Muscle of leg (tissue), 11 donors: Measurements from ENCODE around the gene UBALD1. TPM values are rescaled to one million over a fixed set of nuclear protein-coding genes. Genes with fewer than 3 reads are reported as not detected.

ENCODE experiments used
- DNase-seq: peaks from one replicate; pipeline ENCODE4 v3.0.0; 2013
- H3K27ac ChIP-seq: one replicate; pipeline ENCODE4 v1.5.1; 2013; ENCODE audit warnings: mild to moderate bottlenecking, low read length, control low read depth
- H3K27me3 ChIP-seq: one replicate; pipeline ENCODE4 v1.6.1; 2013; ENCODE audit warnings: low read length; ENCODE audit not compliant: control insufficient read depth, insufficient read depth
- H3K36me3 ChIP-seq: one replicate; pipeline ENCODE4 v1.6.1; 2013; ENCODE audit warnings: low read length; ENCODE audit not compliant: control insufficient read depth, insufficient read depth
- H3K4me1 ChIP-seq: one replicate; pipeline ENCODE4 v1.6.1; 2013; ENCODE audit warnings: low read length; ENCODE audit not compliant: control insufficient read depth, insufficient read depth
- H3K4me3 ChIP-seq: one replicate; pipeline ENCODE4 v1.5.1; 2013; ENCODE audit warnings: low read length, control low read depth
- H3K9me3 ChIP-seq: replicated peaks from 2 replicates; pipeline ENCODE4 v1.6.1; 2013; ENCODE audit warnings: low read depth, low read length; ENCODE audit not compliant: control insufficient read depth
- WGBS: methylation state at CpG from one replicate; pipeline ENCODE4 v1.1.5; 2013; ENCODE audit warnings: missing lambda C conversion rate; ENCODE audit not compliant: insufficient coverage; 5-methylcytosine and 5-hydroxymethylcytosine counted together
- polyA plus RNA-seq, 8 donors: library from polyadenylated mRNA; unstranded; fragments of 120-200 nt; gene quantifications; one replicate each; pipeline versions ENCODE4 v1.2.1 to v1.2.3, GENCODE V29; 2013; ENCODE audit warnings: inconsistent platforms in 1 of 8, low replicate concordance in 1 of 8; ENCODE audit not compliant: insufficient read length in 8 of 8, insufficient read depth in 1 of 8
- total RNA-seq: library from RNA; stranded (reverse); fragments of 120-200 nt; gene quantifications from one replicate; pipeline ENCODE4 v1.2.4, GENCODE V29; 2013

UBALD1 gene
- total and polyA plus RNA-seq, 9 donors: 7.4 to 24.5 (median 23.1) TPM

- H3K4me1 ChIP-seq: peaks cover 20% of the 10 kb centered on the region
These were observed 4.4 kb downstream of the UBALD1 start for GRCh38 chr16:4610011-4611005.

GRCh38 chr16:4609200-4610010 lies 5.3 kb downstream of the UBALD1 start:
- Histone ChIP-seq H3K9me3 (no peaks in the 10 kb centered on the region), H3K36me3 (peaks cover 26% of the 10 kb centered on the region), H3K4me3 (no peak overlapping the region), H3K27ac (no peak overlapping the region), H3K4me1 (peaks cover 16% of the 10 kb centered on the region), H3K27me3 (no peaks in the 10 kb centered on the region)
- peak; percentile 6 for DNase-seq
- WGBS: 87% methylated on average over 39 of the region's 45 CpGs

More at GRCh38 chr16:4610011-4611005, 4.4 kb downstream of the UBALD1 start:
- Histone ChIP-seq H3K27me3 (no peaks in the 10 kb centered on the region), H3K4me3 (no peak overlapping the region), H3K27ac (no peak overlapping the region), H3K9me3 (no peaks in the 10 kb centered on the region), H3K36me3 (peaks cover 26% of the 10 kb centered on the region)
- WGBS: 78% methylated on average over 11 of the region's 32 CpGs
- no peak for DNase-seq

- Histone ChIP-seq H3K4me1 (peaks cover 14% of the 10 kb centered on the region), H3K27me3 (no peaks in the 10 kb centered on the region), H3K9me3 (no peaks in the 10 kb centered on the region), H3K36me3 (peaks cover 26% of the 10 kb centered on the region), H3K27ac (no peak overlapping the region), H3K4me3 (no peak overlapping the region)
- 84% methylated on average over 8 of the region's 8 CpGs for WGBS
- DNase-seq: no peak
These were observed 6.0 kb downstream of the UBALD1 start for GRCh38 chr16:4608704-4608980.

- H3K4me3 ChIP-seq: no peak overlapping the region
- H3K36me3 ChIP-seq: peaks cover 26% of the 10 kb centered on the region
- H3K4me1 ChIP-seq: peaks cover 8% of the 10 kb centered on the region
- H3K27me3 ChIP-seq: no peaks in the 10 kb centered on the region
- H3K27ac ChIP-seq: no peak overlapping the region
- WGBS: 86% methylated on average over 21 of the region's 22 CpGs
- no peak for DNase-seq
- no peaks in the 10 kb centered on the region for H3K9me3 ChIP-seq
These were observed 6.6 kb downstream of the UBALD1 start for GRCh38 chr16:4607841-4608703.

GRCh38 chr16:4606354-4606753 lies 8.3 kb downstream of the UBALD1 start:
- H3K9me3 ChIP-seq: no peaks in the 10 kb centered on the region
- no peaks in the 10 kb centered on the region for H3K27me3 ChIP-seq
- H3K36me3 ChIP-seq: peaks cover 26% of the 10 kb centered on the region
- no peak overlapping the region for H3K27ac ChIP-seq
- WGBS: 76% methylated on average over 8 of the region's 9 CpGs
- peaks cover 16% of the 10 kb centered on the region for H3K4me1 ChIP-seq
- no peak for DNase-seq
- no peak overlapping the region for H3K4me3 ChIP-seq

GRCh38 chr16:4604401-4604800 lies 10.3 kb downstream of the UBALD1 start:
- 55% methylated on average over 15 of the region's 15 CpGs for WGBS
- H3K4me3 ChIP-seq: no peak overlapping the region
- DNase-seq: peak; percentile 5

GRCh38 chr16:4603624-4604170 lies 11.0 kb downstream of the UBALD1 start:
- H3K4me1 ChIP-seq: peaks cover 24% of the 10 kb centered on the region
- DNase-seq: no peak
- H3K27ac ChIP-seq: no peak overlapping the region
- H3K9me3 ChIP-seq: no peaks in the 10 kb centered on the region
- H3K36me3 ChIP-seq: peaks cover 16% of the 10 kb centered on the region
- WGBS: 69% methylated on average over 8 of the region's 13 CpGs
- no peaks in the 10 kb centered on the region for H3K27me3 ChIP-seq
- no peak overlapping the region for H3K4me3 ChIP-seq

More at GRCh38 chr16:4604401-4604800, 10.3 kb downstream of the UBALD1 start:
- Histone ChIP-seq H3K27me3 (no peaks in the 10 kb centered on the region), H3K9me3 (no peaks in the 10 kb centered on the region), H3K4me1 (peaks cover 24% of the 10 kb centered on the region), H3K36me3 (peaks cover 21% of the 10 kb centered on the region), H3K27ac (no peak overlapping the region)

- Histone ChIP-seq H3K27ac (no peak overlapping the region), H3K27me3 (peaks cover 1% of the 10 kb centered on the region), H3K4me3 (no peak overlapping the region), H3K9me3 (no peaks in the 10 kb centered on the region), H3K4me1 (peaks cover 24% of the 10 kb centered on the region), H3K36me3 (peaks cover 5% of the 10 kb centered on the region)
- 36% methylated on average over 4 of the region's 8 CpGs for WGBS
- DNase-seq: no peak
These were observed 12.4 kb downstream of the UBALD1 start for GRCh38 chr16:4602331-4602730.

GRCh38 chr16:4601864-4602186 lies 12.9 kb downstream of the UBALD1 start:
- no peak for DNase-seq
- Histone ChIP-seq H3K27ac (peak overlapping the region; percentile 77), H3K36me3 (peaks cover under 1% of the 10 kb centered on the region), H3K4me1 (peaks cover 24% of the 10 kb centered on the region), H3K27me3 (peaks cover 4% of the 10 kb centered on the region), H3K9me3 (no peaks in the 10 kb centered on the region), H3K4me3 (no peak overlapping the region)
- 34% methylated on average over 5 of the region's 6 CpGs for WGBS
